UCSD-AML1 (cell line): Measurements from ENCODE around the gene MFN1.
A peak's percentile ranks its signal among the peaks of the same experiment; 100 is the strongest.

Experiments used
- DNase-seq: peaks from one replicate; lab custom pipeline; 2025; ENCODE audit not compliant: unreplicated experiment; lab: John Stamatoyannopoulos, UW

The MFN1 gene

GRCh38 chr3:179428876-179429548, 81.5 kb downstream of the MFN1 start:
- DNase-seq, result no peak

DNA sequence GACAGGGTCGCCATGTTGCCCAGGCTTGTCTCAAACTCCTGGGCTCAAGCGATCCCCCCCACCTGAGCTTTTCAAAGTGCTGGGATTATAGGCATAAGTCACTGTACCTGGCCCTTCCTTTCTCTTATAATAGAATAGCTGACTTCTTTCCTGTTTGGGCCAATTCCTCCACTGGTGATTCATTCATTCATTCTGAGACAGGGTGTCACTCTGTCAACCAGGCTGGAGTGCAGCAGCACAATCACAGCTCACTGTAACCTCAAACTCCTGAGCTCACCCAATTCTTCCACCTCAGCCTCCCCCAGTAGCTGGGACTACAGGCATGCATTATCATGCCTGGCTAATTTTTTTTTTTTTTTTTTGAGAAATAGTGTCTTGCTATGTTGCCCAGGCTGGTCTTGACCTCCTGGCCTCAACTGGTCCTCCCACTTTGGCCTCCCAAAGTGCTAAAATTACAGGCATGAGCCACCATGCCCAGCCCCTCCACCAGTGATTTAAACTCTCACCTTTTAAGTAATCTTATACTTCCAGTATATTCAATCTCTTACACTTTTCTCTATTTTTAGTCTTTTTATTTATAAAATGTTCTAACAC, 82.9 kb downstream of the MFN1 start:
- no peak for DNase-seq

DNA sequence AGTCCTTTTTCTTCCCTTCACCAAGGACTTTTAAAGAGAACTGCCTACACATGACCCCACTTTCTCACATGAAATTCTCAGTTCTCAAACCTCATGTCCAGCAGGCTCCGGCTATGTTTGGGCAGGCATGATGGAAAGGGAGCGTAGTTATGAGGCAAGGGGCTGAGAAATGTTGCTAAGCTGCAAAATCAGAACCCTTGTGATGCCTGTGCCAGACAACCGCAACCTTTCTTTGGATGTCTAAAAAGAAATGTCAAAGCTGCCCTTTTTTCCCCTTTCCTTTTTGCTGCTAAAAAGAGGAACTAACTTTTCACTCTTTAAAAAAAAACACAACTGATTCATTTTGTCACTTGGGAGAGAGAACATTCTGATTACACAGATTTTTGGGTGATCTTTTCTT, 84.5 kb downstream of the MFN1 start:
- peak; percentile 22 for DNase-seq

- DNase-seq, result no peak
These were observed 84.9 kb downstream of the MFN1 start for GRCh38 chr3:179432451-179432850.

GRCh38 chr3:179436517-179436916, 89.0 kb downstream of the MFN1 start:
- DNase-seq, result no peak

DNA sequence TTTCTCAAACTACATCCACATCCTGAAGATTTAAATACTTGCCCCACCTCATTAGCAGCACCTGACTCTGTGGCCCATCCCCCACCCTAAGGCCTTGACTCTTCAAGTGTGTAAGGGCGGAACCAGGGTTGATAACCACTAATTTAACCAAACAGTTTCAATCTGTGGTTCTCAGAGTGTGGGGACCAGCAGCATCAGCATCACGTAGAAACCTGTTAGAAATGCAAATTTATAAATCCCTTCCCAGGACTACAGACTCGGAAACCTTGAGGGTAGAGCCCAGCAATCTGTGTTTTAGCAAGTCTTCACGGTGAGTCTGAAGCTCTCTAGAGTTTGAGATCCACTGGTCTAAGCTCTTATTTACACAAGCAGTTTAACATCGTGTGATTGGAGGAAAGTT, 91.3 kb downstream of the MFN1 start:
- no peak for DNase-seq
